Measurements from ENCODE around the gene KEAP1. TPM values are rescaled to one million over a fixed set of nuclear protein-coding genes. Genes with fewer than 3 reads are reported as not detected.

The KEAP1 gene
- 71.9 and 86.3 TPM in 2 replicates for total RNA-seq

DNA sequence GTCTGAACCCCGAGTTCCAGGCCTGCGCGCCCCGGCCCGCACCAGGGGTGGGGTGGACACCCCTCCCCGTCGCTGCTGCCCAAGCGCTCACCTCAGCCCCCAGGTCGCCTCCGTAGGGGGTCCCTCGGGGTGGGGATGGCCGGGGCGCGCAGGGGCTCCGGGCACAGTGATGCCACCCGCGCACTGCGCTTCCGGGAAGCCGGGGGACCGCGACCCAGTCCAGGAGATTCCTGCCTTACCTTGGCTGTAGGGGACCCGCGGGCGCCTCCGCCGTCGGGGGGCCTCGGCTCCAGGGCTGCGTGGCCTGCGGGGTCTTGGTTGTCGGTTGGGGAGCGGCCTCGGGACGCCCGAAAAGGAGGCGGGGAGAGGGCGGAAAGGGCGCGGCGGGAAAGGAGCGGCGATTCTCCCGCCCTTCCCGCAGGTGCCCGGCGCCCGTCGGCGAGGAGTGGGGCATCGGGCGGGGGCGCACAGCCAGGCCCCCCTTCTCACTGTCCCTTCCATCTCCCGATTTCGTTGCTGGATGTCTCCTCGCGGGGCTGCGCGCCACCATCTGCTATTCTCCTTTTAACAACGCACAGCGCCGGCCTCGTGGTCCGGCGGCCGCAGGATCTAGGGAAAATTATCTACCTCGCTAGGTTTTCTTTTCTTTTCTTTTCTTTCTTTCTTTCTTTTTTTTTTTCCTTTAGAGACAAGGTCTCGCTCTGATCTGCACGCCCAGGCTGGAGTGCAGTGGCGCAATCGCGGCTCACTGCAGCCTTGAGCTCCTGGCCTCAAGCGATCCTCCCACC is at the start of gene KEAP1:
TSS of gene KEAP1 (minus strand) at position 355 of the 788 bp plus-strand sequence. CDS start 3,323 bp downstream, outside the sequence.

DNA sequence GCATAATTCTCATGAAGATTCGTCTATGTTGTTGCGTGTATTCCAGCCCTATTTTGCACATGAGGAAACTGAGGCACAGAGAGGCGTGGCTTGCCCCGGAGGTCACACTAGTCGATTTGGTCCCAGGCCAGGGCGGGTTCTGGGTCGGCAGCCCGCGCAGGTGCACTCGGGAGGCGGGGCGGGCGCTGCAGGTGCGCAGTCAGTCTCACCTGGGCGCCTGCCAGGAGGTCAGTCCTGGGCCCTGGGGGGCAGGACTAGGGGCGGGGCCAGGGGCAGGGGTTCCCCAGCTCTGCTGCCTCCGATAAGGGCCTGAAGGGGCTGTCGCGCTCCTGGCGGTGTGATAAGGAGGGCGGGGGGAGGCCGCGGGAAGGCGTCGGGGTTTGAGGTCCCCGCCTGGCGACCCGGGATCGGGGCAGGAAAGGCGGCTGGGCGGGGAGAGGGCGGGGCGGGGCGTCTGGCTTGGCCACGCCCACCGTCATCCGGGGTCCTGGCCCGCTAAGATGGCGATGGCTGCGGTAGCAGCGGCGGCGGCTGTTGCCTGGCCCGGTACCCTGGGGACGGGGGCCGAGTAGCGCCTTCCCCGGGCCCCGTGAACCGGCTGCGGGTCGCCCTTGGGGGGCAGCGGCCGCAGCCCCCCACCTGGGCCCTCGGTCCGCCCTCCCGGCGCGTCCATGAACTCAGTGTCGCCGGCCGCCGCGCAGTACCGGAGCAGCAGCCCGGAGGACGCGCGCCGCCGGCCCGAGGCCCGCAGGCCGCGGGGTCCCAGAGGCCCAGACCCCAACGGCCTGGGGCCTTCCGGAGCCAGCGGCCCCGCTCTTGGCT is 40.5 kb upstream of the KEAP1 start, which contains the start of gene ATG4D:
TSS of gene ATG4D (plus strand) at position 485 of the 822 bp plus-strand sequence. CDS start at position 672, 187 bp downstream.

DNA sequence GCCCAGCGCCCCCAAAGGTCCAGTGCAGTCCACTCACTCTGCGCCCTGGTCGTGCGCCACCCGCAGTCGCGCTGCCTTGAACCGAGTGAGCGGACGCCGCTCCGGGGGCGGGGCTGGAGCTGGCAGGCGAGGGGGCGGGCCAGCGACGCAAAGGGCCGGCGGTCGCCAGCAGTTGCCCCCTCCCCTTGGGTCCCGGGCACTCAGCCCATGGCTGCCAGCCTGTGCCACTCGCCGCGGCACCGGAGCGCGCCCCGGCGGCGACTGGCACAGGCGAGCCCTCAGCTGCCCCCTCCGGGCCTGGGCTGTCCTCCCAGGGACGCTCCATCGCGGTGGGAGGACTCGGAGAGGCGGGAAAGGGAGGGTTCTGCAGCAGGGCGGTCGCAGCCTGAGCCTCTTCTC is 14.2 kb upstream of the KEAP1 start, which contains the start of gene S1PR5:
TSS of gene S1PR5 (minus strand) at position 87 of the 399 bp plus-strand sequence. CDS start 2,436 bp downstream, outside the sequence.

Other genes starting within 250 kb of the KEAP1 start
- 12.8 and 17.7 TPM in 2 replicates for gene ICAM1, start 232.2 kb downstream of the KEAP1 start, total RNA-seq
- gene ICAM4, start 216.4 kb downstream of the KEAP1 start, total RNA-seq, result 0.10 and 0.50 TPM in 2 replicates
- 0.56 and 1.3 TPM in 2 replicates for gene ICAM5, start 213.4 kb downstream of the KEAP1 start, total RNA-seq
- 0.25 and 3.2 TPM in 2 replicates for gene ZGLP1, start 193.5 kb downstream of the KEAP1 start, total RNA-seq
- gene FDX2, start 187.3 kb downstream of the KEAP1 start, total RNA-seq, result 16.5 and 19.4 TPM in 2 replicates
- gene RAVER1, start 169.8 kb downstream of the KEAP1 start, total RNA-seq, result 31.8 and 49.8 TPM in 2 replicates
- 3.7 and 6.0 TPM in 2 replicates for gene ICAM3, start 163.7 kb downstream of the KEAP1 start, total RNA-seq
- 39.3 and 45.8 TPM in 2 replicates for gene TYK2, start 122.8 kb downstream of the KEAP1 start, total RNA-seq
- 127 and 132 TPM in 2 replicates for gene CDC37, start 99.8 kb downstream of the KEAP1 start, total RNA-seq
- 13.7 and 16.1 TPM in 2 replicates for gene PDE4A, start 82.8 kb downstream of the KEAP1 start, total RNA-seq
- gene S1PR5, start 14.1 kb upstream of the KEAP1 start, total RNA-seq, result not detected in 2 replicates
- 5.3 and 11.4 TPM in 2 replicates for gene ATG4D, start 40.5 kb upstream of the KEAP1 start, total RNA-seq
- gene KRI1, start 62.7 kb upstream of the KEAP1 start, total RNA-seq, result 14.1 and 14.7 TPM in 2 replicates
- 2.2 and 3.0 TPM in 2 replicates for gene CDKN2D, start 65.6 kb upstream of the KEAP1 start, total RNA-seq
- gene AP1M2, start 84.0 kb upstream of the KEAP1 start, total RNA-seq, result not detected in 2 replicates
- 33.4 and 36.1 TPM in 2 replicates for gene SLC44A2, start 122.2 kb upstream of the KEAP1 start, total RNA-seq
- gene ILF3, start 151.0 kb upstream of the KEAP1 start, total RNA-seq, result 67.3 and 73.1 TPM in 2 replicates
- gene QTRT1, start 198.1 kb upstream of the KEAP1 start, total RNA-seq, result 20.8 and 27.6 TPM in 2 replicates
- 57.1 and 70.9 TPM in 2 replicates for gene DNM2, start 214.7 kb upstream of the KEAP1 start, total RNA-seq